Osteoblast (primary cell): ENCODE measurements around the gene PSTPIP1. TPM values are rescaled to one million over a fixed set of nuclear protein-coding genes. Genes with fewer than 3 reads are reported as not detected.

Experiments used
- DNase-seq: peaks from one replicate; pipeline ENCODE4 v3.0.0; 2011; ENCODE audit warnings: low spot score, mixed read lengths; ENCODE audit not compliant: insufficient read length; ENCODE audit errors: missing footprints
- H2AFZ ChIP-seq: 2 replicates; pipeline ENCODE4 v1.6.0; 2011; ENCODE audit warnings: mild to moderate bottlenecking, low read length
- H3K27ac ChIP-seq: 2 replicates; pipeline ENCODE4 v1.5.1; 2011; ENCODE audit warnings: mild to moderate bottlenecking, low read depth, low read length, moderate library complexity
- H3K27me3 ChIP-seq: 2 replicates; pipeline ENCODE4 v1.6.0; 2012; ENCODE audit warnings: mild to moderate bottlenecking, control low read depth, inconsistent platforms, low read length, moderate library complexity; ENCODE audit not compliant: insufficient read depth
- H3K36me3 ChIP-seq: 2 replicates; pipeline ENCODE4 v1.5.1; 2011; ENCODE audit warnings: mild to moderate bottlenecking, low read length, control low read depth, moderate library complexity; ENCODE audit not compliant: insufficient read depth
- H3K4me1 ChIP-seq: 2 replicates; pipeline ENCODE4 v1.5.1; 2011; ENCODE audit warnings: mild to moderate bottlenecking, low read length, control low read depth, moderate library complexity; ENCODE audit not compliant: insufficient read depth
- H3K4me2 ChIP-seq: 2 replicates; pipeline ENCODE4 v1.6.0; 2011; ENCODE audit warnings: mild to moderate bottlenecking, low read length; ENCODE audit not compliant: insufficient read depth
- H3K4me3 ChIP-seq: fragments of 200-600 bp; sonication (generic); 3 replicates; pipeline ENCODE4 v1.5.1; 2012; ENCODE audit warnings: mild to moderate bottlenecking, low read length, inconsistent platforms; ENCODE audit not compliant: insufficient read depth
- H3K79me2 ChIP-seq: 2 replicates; pipeline ENCODE4 v1.6.0; 2012; ENCODE audit warnings: mild to moderate bottlenecking, low read length, control low read depth, inconsistent platforms; ENCODE audit not compliant: insufficient read depth
- H3K9me3 ChIP-seq: 2 replicates; pipeline ENCODE4 v1.5.1; 2011; ENCODE audit warnings: low read depth, low read length, control low read depth
- H4K20me1 ChIP-seq: 2 replicates; pipeline ENCODE4 v1.6.0; 2012; ENCODE audit warnings: mild to moderate bottlenecking, low read length, control low read depth; ENCODE audit not compliant: insufficient read depth
- CTCF ChIP-seq: IDR thresholded peaks from 2 replicates; pipeline ENCODE4 v1.5.1; 2011; ENCODE audit warnings: mild to moderate bottlenecking, low read depth, low read length, moderate library complexity; ENCODE audit errors: extremely low read depth
- total RNA-seq: library from RNA; depleted of rRNA; stranded (reverse); fragments of >200 nt; gene quantifications from 2 replicates; pipeline ENCODE4 v1.2.3, GENCODE V29; 2012

Gene PSTPIP1
- total RNA-seq, 1 donor, result not detected

GRCh38 chr15:77021088-77021481, 26.2 kb downstream of the PSTPIP1 start:
- Histone ChIP-seq H3K27me3 (no peaks in the 10 kb centered on the region), H3K9me3 (no peaks in the 10 kb centered on the region), H3K79me2 (no peaks in the 10 kb centered on the region), H3K4me3 (no peak overlapping the region), H3K36me3 (no peaks in the 10 kb centered on the region), H3K4me1 (peaks cover 10% of the 10 kb centered on the region), H4K20me1 (no peaks in the 10 kb centered on the region), H3K27ac (no peak overlapping the region), H3K4me2 (no peak overlapping the region), H2AFZ (no peak overlapping the region)
- peak; percentile 76 for DNase-seq
- TF ChIP-seq CTCF, result no peak

- H3K27ac ChIP-seq, result no peak overlapping the region
- H2AFZ ChIP-seq, result peak overlapping the region; percentile 79
- DNase-seq, result peak; percentile 95
These were observed 27.0 kb downstream of the PSTPIP1 start for GRCh38 chr15:77021803-77022381.

GRCh38 chr15:77022646-77023575, 28.0 kb downstream of the PSTPIP1 start:
- peak; percentile 73 for DNase-seq
- Histone ChIP-seq H3K27me3 (no peaks in the 10 kb centered on the region), H3K27ac (no peak overlapping the region), H3K4me1 (peaks cover 10% of the 10 kb centered on the region), H4K20me1 (no peaks in the 10 kb centered on the region), H3K4me3 (no peak overlapping the region), H3K4me2 (no peak overlapping the region), H3K79me2 (no peaks in the 10 kb centered on the region), H3K9me3 (no peaks in the 10 kb centered on the region), H2AFZ (no peak overlapping the region), H3K36me3 (no peaks in the 10 kb centered on the region)
- TF ChIP-seq CTCF, result no peak

More at GRCh38 chr15:77021803-77022381, 27.0 kb downstream of the PSTPIP1 start:
- Histone ChIP-seq H3K9me3 (no peaks in the 10 kb centered on the region), H3K36me3 (no peaks in the 10 kb centered on the region), H4K20me1 (no peaks in the 10 kb centered on the region), H3K79me2 (no peaks in the 10 kb centered on the region), H3K4me3 (no peak overlapping the region), H3K27me3 (no peaks in the 10 kb centered on the region), H3K4me2 (no peak overlapping the region), H3K4me1 (peaks cover 10% of the 10 kb centered on the region)
- TF ChIP-seq CTCF, result no peak
